ENCODE data around the gene FRYL.

- TF ChIP-seq, protein P1, sequence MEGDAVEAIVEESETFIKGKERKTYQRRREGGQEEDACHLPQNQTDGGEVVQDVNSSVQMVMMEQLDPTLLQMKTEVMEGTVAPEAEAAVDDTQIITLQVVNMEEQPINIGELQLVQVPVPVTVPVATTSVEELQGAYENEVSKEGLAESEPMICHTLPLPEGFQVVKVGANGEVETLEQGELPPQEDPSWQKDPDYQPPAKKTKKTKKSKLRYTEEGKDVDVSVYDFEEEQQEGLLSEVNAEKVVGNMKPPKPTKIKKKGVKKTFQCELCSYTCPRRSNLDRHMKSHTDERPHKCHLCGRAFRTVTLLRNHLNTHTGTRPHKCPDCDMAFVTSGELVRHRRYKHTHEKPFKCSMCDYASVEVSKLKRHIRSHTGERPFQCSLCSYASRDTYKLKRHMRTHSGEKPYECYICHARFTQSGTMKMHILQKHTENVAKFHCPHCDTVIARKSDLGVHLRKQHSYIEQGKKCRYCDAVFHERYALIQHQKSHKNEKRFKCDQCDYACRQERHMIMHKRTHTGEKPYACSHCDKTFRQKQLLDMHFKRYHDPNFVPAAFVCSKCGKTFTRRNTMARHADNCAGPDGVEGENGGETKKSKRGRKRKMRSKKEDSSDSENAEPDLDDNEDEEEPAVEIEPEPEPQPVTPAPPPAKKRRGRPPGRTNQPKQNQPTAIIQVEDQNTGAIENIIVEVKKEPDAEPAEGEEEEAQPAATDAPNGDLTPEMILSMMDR (IDR thresholded peaks at IDR 0.05; ENCODE audit: low read length) = no peak
- TF ChIP-seq EZH2 (IDR thresholded peaks at IDR 0.05; ENCODE audit: borderline replicate concordance, low read length) = no peak
Measured at GRCh38 chr4:48767055-48767929, 12.8 kb downstream of the FRYL start.

Measured in OCI-LY1 (cell line).